DOHH2 (cell line): ENCODE data around the gene ZNF521.

Experiments used
- CTCF ChIP-seq: fragments of 200-600 bp; sonication (generic); IDR thresholded peaks from one replicate; pipeline ENCODE4 v1.5.1; 2014; ENCODE audit warnings: antibody characterized with exemption, mild to moderate bottlenecking, low read depth, low read length; ENCODE audit not compliant: poor library complexity, severe bottlenecking
- EZH2phosphoT487 ChIP-seq: fragments of 200-600 bp; sonication (generic); IDR thresholded peaks from 2 replicates; pipeline ENCODE4 v1.6.1; 2017; ENCODE audit warnings: borderline replicate concordance, mild to moderate bottlenecking, antibody characterized with exemption, low read length, moderate library complexity, mixed read lengths

GRCh38 chr18:25097569-25098056 is 254.4 kb downstream of the ZNF521 start:
- TF ChIP-seq CTCF (no peak), EZH2phosphoT487 (no peak)
